ENCODE measurements around the gene ACTRT2.

ACTRT2 gene

GRCh38 chr1:3038571-3039181 lies 17.4 kb downstream of the ACTRT2 start:
- H3K36me3 ChIP-seq (ENCODE audit: low read depth), result no peaks in the 10 kb centered on the region
- no peak overlapping the region for H3K27ac ChIP-seq (ENCODE audit: poor library complexity, severe bottlenecking)
- no peaks in the 10 kb centered on the region for H3K27me3 ChIP-seq (ENCODE audit: insufficient read depth, poor library complexity, severe bottlenecking)
- H3K4me3 ChIP-seq (ENCODE audit: severe bottlenecking), result no peak overlapping the region
- H3K4me1 ChIP-seq (ENCODE audit: insufficient read depth, poor library complexity, severe bottlenecking), result no peaks in the 10 kb centered on the region
- no peaks in the 10 kb centered on the region for H3K9me3 ChIP-seq (ENCODE audit: severe bottlenecking)
- DNase-seq (ENCODE audit: low spot score) (peak; percentile 42), ATAC-seq (ENCODE audit: low read depth) (no peak)
- TF ChIP-seq CTCF (IDR thresholded peaks at IDR 0.05; ENCODE audit: poor library complexity, severe bottlenecking), result no peak

- ATAC-seq (ENCODE audit: low read depth) (no peak), DNase-seq (ENCODE audit: low spot score) (no peak)
- TF ChIP-seq CTCF (IDR thresholded peaks at IDR 0.05; ENCODE audit: poor library complexity, severe bottlenecking), result no peak
- no peaks in the 10 kb centered on the region for H3K27me3 ChIP-seq (ENCODE audit: insufficient read depth, poor library complexity, severe bottlenecking)
- no peaks in the 10 kb centered on the region for H3K4me1 ChIP-seq (ENCODE audit: insufficient read depth, poor library complexity, severe bottlenecking)
- H3K36me3 ChIP-seq (ENCODE audit: low read depth), result no peaks in the 10 kb centered on the region
- no peak overlapping the region for H3K27ac ChIP-seq (ENCODE audit: poor library complexity, severe bottlenecking)
- H3K4me3 ChIP-seq (ENCODE audit: severe bottlenecking), result no peak overlapping the region
- no peaks in the 10 kb centered on the region for H3K9me3 ChIP-seq (ENCODE audit: severe bottlenecking)
Observed at GRCh38 chr1:3040004-3040403, 18.7 kb downstream of the ACTRT2 start.

GRCh38 chr1:3042481-3042880 lies 21.2 kb downstream of the ACTRT2 start:
- no peak overlapping the region for H3K27ac ChIP-seq (ENCODE audit: poor library complexity, severe bottlenecking)
- no peak for DNase-seq (ENCODE audit: low spot score)
- H3K4me3 ChIP-seq (ENCODE audit: severe bottlenecking), result no peak overlapping the region
- H3K27me3 ChIP-seq (ENCODE audit: insufficient read depth, poor library complexity, severe bottlenecking), result peaks cover 5% of the 10 kb centered on the region
- no peak for ATAC-seq (ENCODE audit: low read depth)
- TF ChIP-seq CTCF (IDR thresholded peaks at IDR 0.05; ENCODE audit: poor library complexity, severe bottlenecking), result no peak
- H3K9me3 ChIP-seq (ENCODE audit: severe bottlenecking), result no peaks in the 10 kb centered on the region
- no peaks in the 10 kb centered on the region for H3K4me1 ChIP-seq (ENCODE audit: insufficient read depth, poor library complexity, severe bottlenecking)
- H3K36me3 ChIP-seq (ENCODE audit: low read depth), result no peaks in the 10 kb centered on the region

- Histone ChIP-seq H3K27ac (ENCODE audit: poor library complexity, severe bottlenecking) (no peak overlapping the region), H3K4me3 (ENCODE audit: severe bottlenecking) (no peak overlapping the region), H3K36me3 (ENCODE audit: low read depth) (no peaks in the 10 kb centered on the region), H3K4me1 (ENCODE audit: insufficient read depth, poor library complexity, severe bottlenecking) (no peaks in the 10 kb centered on the region), H3K9me3 (ENCODE audit: severe bottlenecking) (no peaks in the 10 kb centered on the region), H3K27me3 (ENCODE audit: insufficient read depth, poor library complexity, severe bottlenecking) (peaks cover 10% of the 10 kb centered on the region)
- DNase-seq (ENCODE audit: low spot score), result no peak
- TF ChIP-seq CTCF (IDR thresholded peaks at IDR 0.05; ENCODE audit: poor library complexity, severe bottlenecking), result no peak
- ATAC-seq (ENCODE audit: low read depth), result no peak
Observed at GRCh38 chr1:3049164-3049563, 27.9 kb downstream of the ACTRT2 start.

- Histone ChIP-seq H3K9me3 (ENCODE audit: severe bottlenecking) (no peaks in the 10 kb centered on the region), H3K36me3 (ENCODE audit: low read depth) (no peaks in the 10 kb centered on the region), H3K4me1 (ENCODE audit: insufficient read depth, poor library complexity, severe bottlenecking) (no peaks in the 10 kb centered on the region), H3K4me3 (ENCODE audit: severe bottlenecking) (no peak overlapping the region), H3K27ac (ENCODE audit: poor library complexity, severe bottlenecking) (no peak overlapping the region), H3K27me3 (ENCODE audit: insufficient read depth, poor library complexity, severe bottlenecking) (peaks cover 10% of the 10 kb centered on the region)
- no peak for TF ChIP-seq CTCF (IDR thresholded peaks at IDR 0.05; ENCODE audit: poor library complexity, severe bottlenecking)
- ATAC-seq (ENCODE audit: low read depth) (no peak), DNase-seq (ENCODE audit: low spot score) (no peak)
Observed at GRCh38 chr1:3049905-3050304, 28.6 kb downstream of the ACTRT2 start.
